ENCODE measurements around the gene CRLF1.

CRLF1 gene

DNA sequence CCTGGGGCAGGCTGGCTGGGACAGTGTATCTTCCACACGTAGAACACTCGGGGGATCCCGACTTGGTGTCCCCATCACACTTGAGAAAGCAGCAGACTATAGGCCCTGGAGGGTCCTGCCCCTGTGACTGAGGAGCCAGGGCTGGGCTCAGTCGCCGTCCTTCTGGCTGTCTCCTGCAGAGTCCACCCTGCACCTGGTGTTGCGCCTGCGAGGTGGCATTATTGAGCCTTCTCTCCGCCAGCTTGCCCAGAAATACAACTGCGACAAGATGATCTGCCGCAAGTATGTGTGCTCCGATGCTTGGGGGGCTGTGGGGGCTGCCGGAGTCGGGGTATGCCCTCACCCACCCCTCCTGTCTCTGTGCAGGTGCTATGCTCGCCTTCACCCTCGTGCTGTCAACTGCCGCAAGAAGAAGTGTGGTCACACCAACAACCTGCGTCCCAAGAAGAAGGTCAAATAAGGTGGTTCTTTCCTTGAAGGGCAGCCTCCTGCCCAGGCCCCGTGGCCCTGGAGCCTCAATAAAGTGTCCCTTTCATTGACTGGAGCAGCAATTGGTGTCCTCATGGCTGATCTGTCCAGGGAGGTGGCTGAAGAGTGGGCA, 31.8 kb downstream of the CRLF1 start:
- peaks cover 5% of the 10 kb centered on the region; the same call in 1 of the 2 replicates for H3K4me1 ChIP-seq (ENCODE audit: control insufficient read depth, insufficient read depth, low read length)
- no peak overlapping the region for H3K4me3 ChIP-seq (ENCODE audit: low read length)
- WGBS (ENCODE audit: insufficient coverage, insufficient read length), result no CpG with 5 or more reads among the region's 18 CpGs
- no peak for DNase-seq (ENCODE audit: low read depth, low spot score)
- no peak overlapping the region for H3K27ac ChIP-seq (ENCODE audit: low read length)
- peaks cover 18% of the 10 kb centered on the region for H3K36me3 ChIP-seq (ENCODE audit: control insufficient read depth, insufficient read depth, low read length)
- H3K9me3 ChIP-seq (ENCODE audit: control insufficient read depth, insufficient read depth, low read length), result no peaks in the 10 kb centered on the region
- no peaks in the 10 kb centered on the region for H3K27me3 ChIP-seq (ENCODE audit: control insufficient read depth, insufficient read depth, low read length)

DNA sequence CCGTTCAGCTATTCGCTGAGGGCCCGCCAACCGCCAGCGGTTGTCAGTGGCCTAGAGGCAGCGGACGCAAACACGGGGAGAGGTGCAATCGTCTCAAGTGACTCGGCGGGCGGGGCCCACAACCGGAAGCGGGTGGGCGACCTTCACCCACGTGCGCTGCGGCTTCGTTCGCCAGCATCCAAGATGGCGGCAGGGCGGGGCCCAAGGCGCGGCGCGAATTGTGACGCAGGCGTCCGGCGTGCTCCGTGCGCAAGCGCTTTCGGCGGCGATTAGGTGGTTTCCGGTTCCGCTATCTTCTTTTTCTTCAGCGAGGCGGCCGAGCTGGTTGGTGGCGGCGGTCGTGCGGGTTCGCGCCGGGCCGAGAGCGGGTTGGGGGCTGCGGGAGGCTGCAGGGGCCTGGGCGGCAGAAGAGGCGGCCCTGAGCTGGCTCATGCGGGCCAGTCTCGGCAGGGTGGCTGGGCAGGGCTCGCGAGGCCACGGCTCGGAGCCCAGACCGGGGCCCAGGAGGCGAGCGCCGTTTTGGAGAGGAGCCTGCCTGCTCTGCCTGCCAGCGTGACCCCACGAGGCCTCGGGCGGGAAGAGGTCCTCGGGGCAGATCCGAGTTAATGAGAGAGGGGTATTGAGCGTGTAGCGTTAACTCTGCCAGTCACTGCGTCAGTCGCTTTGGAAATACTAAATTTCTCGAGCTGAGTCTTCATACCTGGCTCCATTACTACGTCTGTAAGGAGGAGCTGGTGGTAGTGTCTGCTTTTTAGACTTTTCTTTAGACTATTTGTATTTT, 34.8 kb downstream of the CRLF1 start, which contains the start of gene UBA52:
UBA52 (plus strand) TSS at position 294 of the 781 bp plus-strand sequence. CDS start 1,444 bp downstream, outside the sequence.
- Histone ChIP-seq H3K36me3 (ENCODE audit: control insufficient read depth, insufficient read depth, low read length) (peaks cover 32% of the 10 kb centered on the region), H3K4me1 (ENCODE audit: control insufficient read depth, insufficient read depth, low read length) (peaks cover 5% of the 10 kb centered on the region; the same call in 1 of the 2 replicates), H3K4me3 (ENCODE audit: low read length) (peak within 1 kb of the TSS; percentile 93), H3K27ac (ENCODE audit: low read length) (no peak within 1 kb of the TSS), H3K27me3 (ENCODE audit: control insufficient read depth, insufficient read depth, low read length) (no peaks in the 10 kb centered on the region), H3K9me3 (ENCODE audit: control insufficient read depth, insufficient read depth, low read length) (no peaks in the 10 kb centered on the region)
- no CpG with 5 or more reads among the region's 75 CpGs for WGBS (ENCODE audit: insufficient coverage, insufficient read length)
- peak; percentile 92 for DNase-seq (ENCODE audit: low read depth, low spot score)

DNA sequence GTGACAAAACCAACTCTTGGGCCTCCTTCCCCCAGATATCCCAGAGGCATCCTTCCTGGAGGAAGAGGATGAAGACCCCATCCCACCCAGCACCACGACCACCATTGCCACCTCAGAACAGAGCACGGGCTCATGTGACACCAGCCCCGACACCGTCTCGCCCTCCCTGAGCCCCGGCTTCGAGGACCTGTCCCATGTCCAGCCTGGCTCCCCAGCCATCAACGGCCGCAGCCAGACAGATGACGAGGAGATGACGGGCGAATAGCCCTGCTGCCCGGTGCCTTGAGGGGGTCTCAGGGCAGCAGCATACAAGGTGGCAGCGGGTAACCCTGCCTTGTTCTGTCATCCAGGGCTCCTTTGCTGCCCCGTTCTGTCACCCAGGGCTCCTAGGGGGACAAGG, 38.2 kb downstream of the CRLF1 start:
- Histone ChIP-seq H3K27ac (ENCODE audit: low read length) (no peak overlapping the region), H3K4me3 (ENCODE audit: low read length) (no peak overlapping the region), H3K9me3 (ENCODE audit: control insufficient read depth, insufficient read depth, low read length) (no peaks in the 10 kb centered on the region), H3K36me3 (ENCODE audit: control insufficient read depth, insufficient read depth, low read length) (peaks cover 24% of the 10 kb centered on the region), H3K4me1 (ENCODE audit: control insufficient read depth, insufficient read depth, low read length) (peaks cover 5% of the 10 kb centered on the region; the same call in 1 of the 2 replicates), H3K27me3 (ENCODE audit: control insufficient read depth, insufficient read depth, low read length) (no peaks in the 10 kb centered on the region)
- DNase-seq (ENCODE audit: low read depth, low spot score), result no peak
- no CpG with 5 or more reads among the region's 15 CpGs for WGBS (ENCODE audit: insufficient coverage, insufficient read length)

DNA sequence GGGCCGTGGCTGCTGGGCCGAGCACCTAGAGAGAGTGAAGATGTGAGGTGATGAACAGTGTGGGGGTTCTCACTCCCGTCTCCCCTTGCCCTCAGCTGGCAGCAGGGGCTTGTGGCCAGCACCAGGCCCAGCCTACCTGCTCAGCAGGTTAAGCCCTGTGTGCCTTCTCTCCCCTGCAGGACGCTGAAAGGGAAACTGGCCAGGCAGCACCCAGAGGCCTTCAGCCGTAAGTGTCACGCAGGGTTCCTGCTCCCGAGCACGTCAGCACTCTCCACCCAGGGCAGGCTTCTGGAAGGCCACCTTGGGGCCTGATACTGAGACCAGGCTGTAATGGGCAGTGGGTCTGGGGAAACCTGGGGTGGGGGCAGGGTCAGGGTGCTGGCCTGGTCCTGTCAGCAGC, 39.6 kb downstream of the CRLF1 start:
- H3K36me3 ChIP-seq (ENCODE audit: control insufficient read depth, insufficient read depth, low read length), result peaks cover 24% of the 10 kb centered on the region
- WGBS (ENCODE audit: insufficient coverage, insufficient read length), result no CpG with 5 or more reads among the region's 8 CpGs

DNA sequence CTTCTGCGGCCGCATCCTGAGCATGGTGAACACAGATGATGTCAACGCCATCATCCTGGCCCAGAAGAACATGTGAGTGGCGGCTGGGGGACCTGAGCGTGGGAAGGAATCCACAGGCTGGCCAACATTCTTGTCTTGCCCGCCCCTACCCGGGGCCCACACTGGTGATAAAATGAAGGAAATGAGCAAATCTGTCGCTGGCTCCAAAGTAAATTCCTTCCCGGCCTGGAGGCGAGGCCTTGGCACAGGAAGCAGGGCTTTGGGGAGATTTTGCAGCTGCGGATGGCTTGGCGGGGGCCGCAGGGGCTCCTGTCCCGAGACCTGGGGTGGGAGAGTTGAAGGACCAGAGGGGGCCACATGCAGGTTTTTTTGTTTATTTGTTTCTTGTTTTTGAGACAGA, 44.5 kb downstream of the CRLF1 start:
- peaks cover 18% of the 10 kb centered on the region for H3K36me3 ChIP-seq (ENCODE audit: control insufficient read depth, insufficient read depth, low read length)
- H3K27me3 ChIP-seq (ENCODE audit: control insufficient read depth, insufficient read depth, low read length), result no peaks in the 10 kb centered on the region
- H3K9me3 ChIP-seq (ENCODE audit: control insufficient read depth, insufficient read depth, low read length), result no peaks in the 10 kb centered on the region
- H3K4me3 ChIP-seq (ENCODE audit: low read length), result no peak overlapping the region
- DNase-seq (ENCODE audit: low read depth, low spot score), result no peak
- no peaks in the 10 kb centered on the region for H3K4me1 ChIP-seq (ENCODE audit: control insufficient read depth, insufficient read depth, low read length)
- WGBS (ENCODE audit: insufficient coverage, insufficient read length), result no CpG with 5 or more reads among the region's 14 CpGs
- H3K27ac ChIP-seq (ENCODE audit: low read length), result no peak overlapping the region

More for the DNA sequence above, 39.6 kb downstream of the CRLF1 start:
- no peaks in the 10 kb centered on the region for H3K9me3 ChIP-seq (ENCODE audit: control insufficient read depth, insufficient read depth, low read length)
- H3K27me3 ChIP-seq (ENCODE audit: control insufficient read depth, insufficient read depth, low read length), result no peaks in the 10 kb centered on the region
- DNase-seq (ENCODE audit: low read depth, low spot score), result no peak
- H3K4me3 ChIP-seq (ENCODE audit: low read length), result no peak overlapping the region
- H3K27ac ChIP-seq (ENCODE audit: low read length), result no peak overlapping the region
- no peaks in the 10 kb centered on the region for H3K4me1 ChIP-seq (ENCODE audit: control insufficient read depth, insufficient read depth, low read length)

DNA sequence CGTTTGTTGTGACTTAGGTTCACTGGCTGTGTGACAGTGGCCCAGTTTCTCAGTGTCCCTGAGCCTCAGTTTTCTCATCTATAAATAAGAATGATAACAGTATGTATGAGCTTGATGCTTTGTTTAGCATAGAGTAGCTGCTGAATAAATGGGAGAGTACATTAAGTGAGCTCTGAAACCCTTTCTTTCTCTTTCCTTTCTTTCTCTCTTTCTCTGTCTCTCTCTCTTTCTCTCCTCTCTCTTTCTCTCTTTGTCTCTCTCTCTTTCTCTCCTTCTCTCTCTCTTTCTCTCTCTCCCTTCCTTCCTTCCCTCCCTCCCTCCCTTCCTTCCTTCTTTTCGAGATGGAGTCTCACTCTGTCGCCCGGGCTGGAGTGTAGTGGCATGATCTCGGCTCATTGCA, 46.9 kb downstream of the CRLF1 start:
- Histone ChIP-seq H3K27ac (ENCODE audit: low read length) (no peak overlapping the region), H3K9me3 (ENCODE audit: control insufficient read depth, insufficient read depth, low read length) (no peaks in the 10 kb centered on the region), H3K4me1 (ENCODE audit: control insufficient read depth, insufficient read depth, low read length) (no peaks in the 10 kb centered on the region), H3K4me3 (ENCODE audit: low read length) (no peak overlapping the region), H3K36me3 (ENCODE audit: control insufficient read depth, insufficient read depth, low read length) (peaks cover 9% of the 10 kb centered on the region), H3K27me3 (ENCODE audit: control insufficient read depth, insufficient read depth, low read length) (no peaks in the 10 kb centered on the region)
- no CpG with 5 or more reads among the region's 5 CpGs for WGBS (ENCODE audit: insufficient coverage, insufficient read length)
- DNase-seq (ENCODE audit: low read depth, low spot score), result no peak

DNA sequence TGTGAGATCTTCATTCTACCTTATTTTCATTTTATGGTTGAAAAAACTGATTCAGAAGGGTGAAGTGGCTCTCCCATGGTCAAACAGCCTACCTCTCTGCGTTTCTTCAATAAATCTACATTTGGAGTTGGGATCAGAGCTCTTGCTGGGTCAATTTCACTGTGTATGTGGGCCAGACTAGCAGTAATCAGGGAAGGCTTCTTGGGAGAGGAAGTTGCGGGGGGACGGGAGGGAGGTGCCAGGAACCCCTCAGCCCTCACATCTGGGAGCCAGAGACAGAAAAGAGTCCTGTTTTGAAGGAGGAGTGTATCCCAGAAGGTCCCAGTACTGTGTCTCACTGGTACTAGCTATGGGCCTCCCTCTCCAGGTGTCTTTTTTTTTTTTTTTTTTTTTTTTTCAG, 48.0 kb downstream of the CRLF1 start:
- no peak overlapping the region for H3K27ac ChIP-seq (ENCODE audit: low read length)
- no peaks in the 10 kb centered on the region for H3K9me3 ChIP-seq (ENCODE audit: control insufficient read depth, insufficient read depth, low read length)
- no peak overlapping the region for H3K4me3 ChIP-seq (ENCODE audit: low read length)
- no peaks in the 10 kb centered on the region for H3K27me3 ChIP-seq (ENCODE audit: control insufficient read depth, insufficient read depth, low read length)
- WGBS (ENCODE audit: insufficient coverage, insufficient read length), result no CpG with 5 or more reads among the region's 3 CpGs
- no peaks in the 10 kb centered on the region for H3K4me1 ChIP-seq (ENCODE audit: control insufficient read depth, insufficient read depth, low read length)
- DNase-seq (ENCODE audit: low read depth, low spot score), result no peak
- peaks cover 8% of the 10 kb centered on the region; the same call in 1 of the 2 replicates for H3K36me3 ChIP-seq (ENCODE audit: control insufficient read depth, insufficient read depth, low read length)

DNA sequence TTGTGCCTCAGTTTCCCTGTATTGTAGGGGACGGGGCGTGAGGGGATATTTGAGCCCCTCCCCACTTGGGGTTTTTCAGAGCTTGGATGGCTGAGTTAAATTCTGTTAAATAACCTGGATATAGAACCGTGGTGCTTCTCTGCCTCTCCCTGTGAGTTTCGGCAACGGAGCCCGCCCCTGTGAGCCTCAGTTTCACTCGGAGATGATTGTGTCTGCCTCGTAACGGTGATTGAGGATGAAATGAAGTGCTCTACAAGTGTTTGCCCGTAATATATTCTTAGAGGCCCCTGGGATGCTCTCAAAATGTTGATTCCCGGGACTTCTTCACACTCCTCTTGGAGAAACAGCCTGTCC, 48.4 kb downstream of the CRLF1 start:
- no peaks in the 10 kb centered on the region for H3K9me3 ChIP-seq (ENCODE audit: control insufficient read depth, insufficient read depth, low read length)
- no peak for DNase-seq (ENCODE audit: low read depth, low spot score)
- H3K4me3 ChIP-seq (ENCODE audit: low read length), result peak overlapping the region; percentile 84
- H3K27ac ChIP-seq (ENCODE audit: low read length), result no peak overlapping the region
- no peaks in the 10 kb centered on the region for H3K4me1 ChIP-seq (ENCODE audit: control insufficient read depth, insufficient read depth, low read length)
- no peaks in the 10 kb centered on the region for H3K27me3 ChIP-seq (ENCODE audit: control insufficient read depth, insufficient read depth, low read length)
- H3K36me3 ChIP-seq (ENCODE audit: control insufficient read depth, insufficient read depth, low read length), result peaks cover 8% of the 10 kb centered on the region; the same call in 1 of the 2 replicates
- WGBS (ENCODE audit: insufficient coverage, insufficient read length), result no CpG with 5 or more reads among the region's 11 CpGs

DNA sequence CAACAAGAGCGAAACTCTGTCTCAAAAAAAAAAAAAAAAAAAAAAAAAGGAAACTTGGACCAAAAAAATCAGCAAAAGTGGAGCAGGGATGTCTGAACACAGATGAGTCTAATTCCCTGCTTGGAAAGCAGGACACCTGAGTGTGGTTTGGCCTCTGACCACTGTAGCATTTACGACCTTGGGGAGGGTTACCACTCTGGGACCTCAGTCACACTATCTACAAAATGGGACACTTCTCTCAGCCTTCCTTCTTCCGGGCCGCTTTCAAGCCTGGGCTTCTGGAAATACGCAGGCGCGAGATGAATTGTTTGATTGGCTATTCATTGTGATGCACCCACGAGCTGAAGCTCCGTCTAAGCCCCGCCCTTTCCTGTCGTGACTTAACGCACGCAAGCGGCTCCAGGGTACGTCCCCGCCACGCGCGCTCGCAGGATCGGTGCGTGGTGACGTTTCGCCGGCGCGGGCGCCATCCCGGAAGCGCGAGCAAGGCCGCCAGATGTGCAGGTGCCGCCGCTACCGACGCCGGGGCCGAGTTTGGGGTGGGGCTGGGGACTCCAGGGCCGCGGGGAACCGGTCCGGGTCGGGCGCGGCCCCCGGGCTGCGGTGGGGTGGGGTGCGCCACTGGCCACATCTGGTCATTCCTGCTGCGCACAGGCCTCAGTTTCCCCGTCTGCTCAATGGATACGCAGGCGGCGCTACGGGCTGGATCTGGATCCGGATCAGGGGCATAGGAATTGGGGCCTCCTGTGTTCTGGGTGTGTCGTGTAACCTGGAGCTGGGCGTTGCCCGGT, 49.0 kb downstream of the CRLF1 start, which contains the start of gene KXD1:
KXD1 (plus strand) TSS at position 460 of the 791 bp plus-strand sequence. CDS start 4,187 bp downstream, outside the sequence.
- peak; percentile 94 for DNase-seq (ENCODE audit: low read depth, low spot score)
- Histone ChIP-seq H3K27me3 (ENCODE audit: control insufficient read depth, insufficient read depth, low read length) (no peaks in the 10 kb centered on the region), H3K27ac (ENCODE audit: low read length) (no peak within 1 kb of the TSS), H3K36me3 (ENCODE audit: control insufficient read depth, insufficient read depth, low read length) (peaks cover 8% of the 10 kb centered on the region; the same call in 1 of the 2 replicates), H3K4me3 (ENCODE audit: low read length) (peak within 1 kb of the TSS; percentile 84), H3K9me3 (ENCODE audit: control insufficient read depth, insufficient read depth, low read length) (no peaks in the 10 kb centered on the region), H3K4me1 (ENCODE audit: control insufficient read depth, insufficient read depth, low read length) (no peaks in the 10 kb centered on the region)
- no CpG with 5 or more reads among the region's 58 CpGs for WGBS (ENCODE audit: insufficient coverage, insufficient read length)

DNA sequence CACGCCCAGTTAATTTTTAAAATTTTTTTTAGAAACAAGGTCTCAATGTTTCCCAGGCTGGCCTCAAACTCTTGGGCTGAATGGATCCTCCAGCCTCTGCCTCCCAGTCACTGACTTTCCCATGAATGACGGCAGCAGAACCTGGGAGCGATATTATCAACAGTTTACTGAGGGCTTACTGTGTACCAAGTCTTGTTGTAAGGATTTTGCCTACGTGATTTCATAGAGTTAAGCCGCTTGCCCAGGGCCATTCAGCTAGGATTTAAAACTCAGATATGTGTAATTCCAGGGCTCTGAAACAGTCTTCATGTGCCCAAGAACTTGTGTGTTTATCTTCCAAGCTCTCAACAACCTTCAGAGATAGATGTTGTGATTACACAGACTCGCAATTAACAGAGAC, 55.0 kb downstream of the CRLF1 start:
- H3K27me3 ChIP-seq (ENCODE audit: control insufficient read depth, insufficient read depth, low read length), result no peaks in the 10 kb centered on the region
- no peak for DNase-seq (ENCODE audit: low read depth, low spot score)
- no peaks in the 10 kb centered on the region for H3K4me1 ChIP-seq (ENCODE audit: control insufficient read depth, insufficient read depth, low read length)
- H3K36me3 ChIP-seq (ENCODE audit: control insufficient read depth, insufficient read depth, low read length), result no peaks in the 10 kb centered on the region
- H3K9me3 ChIP-seq (ENCODE audit: control insufficient read depth, insufficient read depth, low read length), result no peaks in the 10 kb centered on the region
- H3K4me3 ChIP-seq (ENCODE audit: low read length), result no peak overlapping the region
- no peak overlapping the region for H3K27ac ChIP-seq (ENCODE audit: low read length)
- WGBS (ENCODE audit: insufficient coverage, insufficient read length), result no CpG with 5 or more reads among the region's 6 CpGs
